ENCODE measurements around the gene ADD2.
A peak's percentile ranks its signal among the peaks of the same experiment; 100 is the strongest.

ADD2 gene

DNA sequence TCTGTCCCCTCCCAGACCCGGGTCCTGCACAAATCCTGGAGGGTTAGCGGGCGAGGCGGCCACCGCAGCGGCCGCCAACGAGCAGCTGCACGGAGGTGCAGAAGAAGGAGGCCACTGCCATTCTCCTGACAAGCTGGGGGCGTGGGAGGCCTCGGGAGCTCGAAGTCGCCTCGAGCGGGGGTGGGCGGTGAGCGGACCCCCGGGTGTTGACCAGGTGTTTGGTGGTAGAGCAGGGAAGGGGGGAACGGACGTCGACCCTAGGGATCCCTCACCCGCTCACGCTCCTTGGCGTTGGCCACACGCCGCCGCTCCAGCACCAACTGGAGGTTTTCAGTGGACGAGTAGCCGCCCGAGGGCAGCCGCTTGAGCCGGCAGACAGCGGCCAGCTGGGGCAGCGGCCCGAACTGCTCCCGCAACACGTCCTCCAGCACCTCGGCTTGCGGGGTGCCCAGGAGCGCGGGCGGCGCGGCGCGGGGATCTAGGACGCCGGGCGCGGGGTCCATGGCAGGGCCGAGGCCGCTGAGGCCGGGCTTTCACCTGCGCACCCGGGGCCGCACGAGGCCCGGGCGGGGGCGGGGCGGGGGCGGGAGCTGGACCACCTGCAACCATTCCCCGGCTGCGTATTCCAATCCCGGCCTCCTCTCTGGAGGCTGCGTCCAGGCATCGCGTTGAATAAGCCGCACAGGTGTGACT lies 22.3 kb upstream of the ADD2 start, which contains the start of gene FIGLA:
FIGLA (minus strand) TSS at position 508 of the 693 bp plus-strand sequence; CDS start at position 503, 5 bp downstream.
- Histone ChIP-seq H3K27ac (0 out of 22 replicates have a peak within 1 kb of the TSS, but pooled peaks of 1 of the 11 experiments have one; percentile 83), H3K36me3 (no peaks in the 10 kb centered on the region), H3K27me3 (peaks cover 0 to 12% (median 7%) of the 10 kb centered on the region in 11 experiments; a peak in 16 of 22 replicates), H3K4me1 (peaks cover 6 to 53% (median 33%) of the 10 kb centered on the region in 10 experiments; a peak in 19 of 20 replicates), H3K9me3 (replicated peaks in 1 of 11) (no peaks in the 10 kb centered on the region), H4K20me1 (no peaks in the 10 kb centered on the region), H3K9ac (no peak within 1 kb of the TSS), H3K4me3 (no peak within 1 kb of the TSS), H3K4me2 (peak within 1 kb of the TSS in 7 of 11 experiments; percentile 1 to 86 (median 76); a peak in 9 of 22 replicates)
- TF ChIP-seq Cebpa-rat (IDR thresholded peaks at IDR 0.05), result no peak

DNA sequence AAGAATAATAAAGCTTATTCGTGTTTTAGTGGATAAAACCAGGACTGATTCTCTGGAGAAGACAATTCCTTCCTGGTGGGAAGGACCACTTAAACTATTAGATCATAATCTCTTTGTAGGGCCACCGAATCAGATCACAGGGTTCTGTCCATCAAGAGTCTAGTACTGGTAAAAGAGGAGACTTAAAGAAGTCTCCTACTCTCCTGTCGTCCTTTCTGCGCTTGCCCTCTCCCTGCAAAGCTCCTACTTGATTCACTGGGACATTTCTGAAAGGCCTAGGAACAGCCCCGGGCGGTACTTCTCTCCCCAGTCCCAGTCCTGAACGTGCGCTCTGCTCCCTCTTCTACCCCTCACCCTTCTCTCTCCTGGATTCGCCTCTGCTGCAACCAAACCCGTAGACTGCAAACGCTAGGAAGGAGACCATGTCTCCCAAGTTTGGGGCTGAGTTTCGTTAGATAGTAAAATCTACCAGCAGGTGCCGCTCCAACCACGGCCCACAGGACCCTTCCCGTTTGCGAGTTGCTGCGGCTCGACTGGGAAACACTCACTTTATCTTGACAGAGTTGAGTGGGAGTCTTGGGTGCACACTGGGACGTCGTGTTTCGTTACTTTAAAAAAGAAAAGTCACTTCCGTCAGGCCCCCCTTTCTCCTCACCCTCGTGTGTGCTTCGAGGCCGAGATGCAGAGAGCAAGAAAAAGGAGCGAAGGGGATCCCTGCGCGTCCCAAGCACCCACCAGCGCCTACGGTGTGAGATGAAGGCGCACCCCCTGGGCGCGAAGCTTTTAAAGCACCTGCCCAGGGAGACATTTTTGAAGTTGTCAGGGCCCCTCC lies 21.5 kb upstream of the ADD2 start:
- H4K20me1 ChIP-seq, result no peaks in the 10 kb centered on the region
- H3K9ac ChIP-seq, result no peak overlapping the region
- no peak overlapping the region for H3K4me3 ChIP-seq
- peak overlapping the region in 6 of 11 experiments; percentile 14 to 79 (median 22); a peak in 9 of 22 replicates for H3K4me2 ChIP-seq
- H3K9me3 ChIP-seq (replicated peaks in 1 of 11), result no peaks in the 10 kb centered on the region
- TF ChIP-seq Cebpa-rat (IDR thresholded peaks at IDR 0.05), result no peak
- peaks cover 6 to 45% (median 29%) of the 10 kb centered on the region in 10 experiments; a peak in 19 of 20 replicates for H3K4me1 ChIP-seq
- no peak overlapping the region for H3K27ac ChIP-seq
- no peaks in the 10 kb centered on the region for H3K36me3 ChIP-seq
- H3K27me3 ChIP-seq, result peaks cover 0 to 12% (median 7%) of the 10 kb centered on the region in 11 experiments; a peak in 16 of 22 replicates

DNA sequence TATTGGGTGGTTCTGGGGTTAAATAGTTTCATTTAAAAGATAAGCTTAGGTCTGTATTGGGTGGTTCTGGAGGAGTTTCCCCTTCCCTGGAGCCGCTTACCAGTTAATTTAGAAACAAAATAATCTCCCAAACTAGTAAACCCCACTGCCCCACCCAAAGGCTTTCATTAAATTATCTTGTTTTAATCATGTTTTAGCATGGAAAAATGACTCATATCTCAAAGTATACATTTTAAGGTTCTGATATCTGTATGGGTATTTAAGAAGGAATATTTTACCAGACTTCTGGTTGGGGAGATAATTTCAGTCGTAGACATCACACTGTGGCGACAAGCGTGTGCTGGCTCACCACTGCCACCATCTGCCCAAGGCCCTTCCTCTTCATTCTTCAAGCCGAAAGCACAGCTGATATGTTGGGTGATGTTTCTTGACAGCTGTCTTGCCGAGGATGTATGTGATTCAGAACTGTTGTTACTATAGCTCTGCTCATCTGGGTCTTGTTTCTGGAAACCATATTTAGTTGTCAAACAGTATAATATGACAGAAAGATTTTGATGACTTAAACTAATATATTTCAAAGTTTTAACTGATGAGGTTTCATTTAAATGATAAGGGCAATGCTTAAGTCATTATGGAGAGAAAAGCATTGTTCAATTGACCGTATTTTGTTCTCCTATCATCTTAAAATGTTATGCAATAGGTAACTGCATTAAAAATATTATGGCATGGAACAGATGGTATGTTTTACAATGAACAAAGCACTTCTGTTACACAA lies 17.3 kb upstream of the ADD2 start:
- Histone ChIP-seq H4K20me1 (no peaks in the 10 kb centered on the region), H3K4me2 (no peak overlapping the region), H3K4me3 (no peak overlapping the region), H3K9ac (no peak overlapping the region), H3K4me1 (peaks cover 0 to 13% (median 7%) of the 10 kb centered on the region in 10 experiments; a peak in 14 of 20 replicates), H3K9me3 (replicated peaks in 1 of 11) (no peaks in the 10 kb centered on the region), H3K36me3 (no peaks in the 10 kb centered on the region), H3K27me3 (peaks cover 0 to 7% (median 6%) of the 10 kb centered on the region in 11 experiments; a peak in 16 of 22 replicates), H3K27ac (no peak overlapping the region)
- no peak for TF ChIP-seq Cebpa-rat (IDR thresholded peaks at IDR 0.05)

DNA sequence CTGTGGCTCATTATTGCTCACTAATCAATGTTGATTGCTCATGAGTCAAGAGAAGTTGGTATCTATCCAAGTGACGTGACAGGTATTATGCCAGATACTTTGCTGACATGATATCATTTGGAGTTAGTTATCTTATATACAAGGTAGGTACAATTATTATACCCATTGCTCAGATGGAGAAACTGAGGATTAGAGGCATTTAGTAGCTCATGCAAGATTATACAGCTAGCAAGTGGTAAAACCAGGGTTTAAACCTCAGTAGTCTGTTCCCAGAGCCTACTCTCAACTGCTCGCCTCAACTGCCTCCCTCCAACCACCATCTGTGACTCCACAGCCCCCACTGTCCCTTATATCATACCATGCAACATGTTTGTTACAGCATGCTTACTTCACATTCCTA lies 16.3 kb upstream of the ADD2 start:
- Histone ChIP-seq H3K9me3 (replicated peaks in 1 of 11) (no peaks in the 10 kb centered on the region), H3K27me3 (no peaks in the 10 kb centered on the region), H3K27ac (no peak overlapping the region), H4K20me1 (no peaks in the 10 kb centered on the region), H3K4me3 (no peak overlapping the region), H3K36me3 (no peaks in the 10 kb centered on the region), H3K9ac (no peak overlapping the region), H3K4me1 (peaks cover 0 to 9% (median 6%) of the 10 kb centered on the region in 10 experiments; a peak in 11 of 20 replicates), H3K4me2 (no peak overlapping the region)
- TF ChIP-seq Cebpa-rat (IDR thresholded peaks at IDR 0.05), result no peak

- Histone ChIP-seq H3K4me1 (peaks cover 0 to 6% (median 0%) of the 10 kb centered on the region in 10 experiments; a peak in 3 of 20 replicates), H3K9ac (no peak overlapping the region), H4K20me1 (no peaks in the 10 kb centered on the region), H3K4me2 (no peak overlapping the region), H3K27me3 (no peaks in the 10 kb centered on the region), H3K36me3 (no peaks in the 10 kb centered on the region), H3K27ac (no peak overlapping the region), H3K4me3 (no peak overlapping the region), H3K9me3 (replicated peaks in 1 of 11) (no peaks in the 10 kb centered on the region)
- no peak for TF ChIP-seq Cebpa-rat (IDR thresholded peaks at IDR 0.05)
These were observed 12.0 kb upstream of the ADD2 start for GRCh38 chr2:70779911-70780545.

- H3K4me3 ChIP-seq, result no peak overlapping the region
- no peak overlapping the region for H3K4me2 ChIP-seq
- peaks cover 0 to 5% (median under 1%) of the 10 kb centered on the region in 11 experiments; a peak in 5 of 22 replicates for H3K9me3 ChIP-seq (replicated peaks in 1 of 11)
- no peaks in the 10 kb centered on the region for H4K20me1 ChIP-seq
- no peak for TF ChIP-seq Cebpa-rat (IDR thresholded peaks at IDR 0.05)
- H3K4me1 ChIP-seq, result peaks cover 0 to 9% (median 0%) of the 10 kb centered on the region in 10 experiments; a peak in 3 of 20 replicates
- H3K9ac ChIP-seq, result no peak overlapping the region
- no peak overlapping the region for H3K27ac ChIP-seq
- no peaks in the 10 kb centered on the region for H3K27me3 ChIP-seq
- no peaks in the 10 kb centered on the region for H3K36me3 ChIP-seq
These were observed 11.5 kb upstream of the ADD2 start for GRCh38 chr2:70779491-70779890.

DNA sequence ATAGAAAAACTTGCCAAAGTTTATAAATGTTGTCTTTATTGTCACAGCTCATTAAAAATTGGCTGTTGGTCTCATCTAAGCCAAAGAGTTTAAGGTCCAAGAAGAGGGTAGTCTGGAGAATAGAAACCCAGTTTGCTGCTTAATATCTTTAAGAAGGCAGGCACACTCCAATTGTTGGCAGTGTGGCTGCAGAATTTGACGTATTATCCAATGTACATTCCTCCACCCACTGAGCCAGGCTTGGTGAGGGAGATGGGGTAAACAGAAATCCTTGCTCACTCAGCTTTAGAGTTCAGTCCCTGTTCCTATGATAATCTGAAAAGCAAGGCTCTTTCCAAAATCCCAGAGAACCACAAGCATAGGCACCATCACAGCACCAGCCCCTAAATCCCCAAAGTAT lies 10.7 kb upstream of the ADD2 start:
- Histone ChIP-seq H3K4me2 (no peak overlapping the region), H3K27ac (no peak overlapping the region), H3K27me3 (no peaks in the 10 kb centered on the region), H3K9me3 (replicated peaks in 1 of 11) (peaks cover 5 to 13% (median 8%) of the 10 kb centered on the region in 11 experiments; a peak in 21 of 22 replicates), H3K36me3 (no peaks in the 10 kb centered on the region), H3K4me1 (peaks cover 0 to 9% (median 0%) of the 10 kb centered on the region in 10 experiments; a peak in 3 of 20 replicates), H3K4me3 (no peak overlapping the region), H3K9ac (no peak overlapping the region), H4K20me1 (no peaks in the 10 kb centered on the region)
- TF ChIP-seq Cebpa-rat (IDR thresholded peaks at IDR 0.05), result no peak

- H3K27ac ChIP-seq, result no peak overlapping the region
- H3K4me2 ChIP-seq, result no peak overlapping the region
- TF ChIP-seq Cebpa-rat (IDR thresholded peaks at IDR 0.05), result no peak
- H3K9me3 ChIP-seq (replicated peaks in 1 of 11), result peaks cover 13 to 21% (median 18%) of the 10 kb centered on the region in 11 experiments; a peak in 21 of 22 replicates
- no peak overlapping the region for H3K4me3 ChIP-seq
- H3K9ac ChIP-seq, result no peak overlapping the region
- H3K27me3 ChIP-seq, result no peaks in the 10 kb centered on the region
- H3K4me1 ChIP-seq, result peaks cover 0 to 9% (median 0%) of the 10 kb centered on the region in 10 experiments; a peak in 3 of 20 replicates
- H3K36me3 ChIP-seq, result no peaks in the 10 kb centered on the region
- no peaks in the 10 kb centered on the region for H4K20me1 ChIP-seq
These were observed 9.4 kb upstream of the ADD2 start for GRCh38 chr2:70777450-70777849.
